Prostate gland (tissue), 2 donors: Measurements from ENCODE around the gene PASK.

ENCODE experiments used
- CTCF ChIP-seq, 4 experiments: fragments of 200-600 bp in 2 of 4; fragments of 450-650 bp in 2 of 4; sonication (generic) in 2 of 4; IDR thresholded peaks; 1 replicate in 3 of 4; 2 replicates in 1 of 4; pipeline ENCODE4 v1.5.1; 2016 to 2019; ENCODE audit warnings: antibody characterized with exemption in 4 of 4, mild to moderate bottlenecking in 2 of 4, moderate library complexity in 2 of 4
- POLR2A ChIP-seq: fragments of 450-650 bp; IDR thresholded peaks from one replicate; pipeline ENCODE4 v1.6.1; 2016; ENCODE audit warnings: antibody characterized with exemption, mild to moderate bottlenecking

- TF ChIP-seq POLR2A, result no peak
- no peak for TF ChIP-seq CTCF (IDR thresholded peaks at IDR 0.05)
Observed at GRCh38 chr2:241183221-241183620, 33.9 kb upstream of the PASK start.
